Measurements from ENCODE around the gene FHIP1B. TPM values are rescaled to one million over a fixed set of nuclear protein-coding genes. Genes with fewer than 3 reads are reported as not detected.
A peak's percentile ranks its signal among the peaks of the same experiment; 100 is the strongest.

FHIP1B gene
- total and polyA plus RNA-seq, 2 of the 4 experiments (the other 2 are of a cell fraction), result 5.9 to 30.2 TPM

GRCh38 chr11:6200975-6201374 lies 33.5 kb downstream of the FHIP1B start:
- Histone ChIP-seq H2BK120ac (ENCODE audit: low read depth, low read length) (no peak overlapping the region), H3K36me3 (ENCODE audit: control insufficient read depth, insufficient read depth, low read length) (peaks cover 2% of the 10 kb centered on the region; the same call in 1 of the 2 replicates), H3K23ac (ENCODE audit: low read depth, low read length) (no peak overlapping the region), H3K27me3 (ENCODE audit: control insufficient read depth, insufficient read depth, low read length) (no peaks in the 10 kb centered on the region; the same call in 1 of the 2 replicates), H2BK15ac (ENCODE audit: low read depth, low read length) (no peak overlapping the region), H4K91ac (ENCODE audit: insufficient read depth, low read depth, low read length) (no peak overlapping the region), H3K9me3 (ENCODE audit: control insufficient read depth, insufficient read depth, low read length) (no peaks in the 10 kb centered on the region), H3K4me3 (ENCODE audit: insufficient read depth, low read depth, low read length) (no peak overlapping the region), H3K4me1 (ENCODE audit: control insufficient read depth, insufficient read depth, low read length) (peaks cover 2% of the 10 kb centered on the region; the same call in 1 of the 2 replicates), H3K27ac (ENCODE audit: insufficient read depth, low read length) (no peak overlapping the region), H3K18ac (ENCODE audit: low read depth, low read length) (no peak overlapping the region), H2AK5ac (ENCODE audit: low read depth, low read length) (no peak overlapping the region), H3K9me1 (ENCODE audit: insufficient read depth, low read length) (no peaks in the 10 kb centered on the region), H3K79me1 (ENCODE audit: low read depth in 1 of 2, low read length in 2 of 2) (no peaks in the 10 kb centered on the region), H3K56ac (ENCODE audit: extremely low read depth, insufficient read depth, low read length) (no peak overlapping the region), H3K9ac (ENCODE audit: low read depth, low read length) (no peak overlapping the region), H2AK9ac (replicated peaks; ENCODE audit: low read depth, low read length, poor library complexity) (no peak overlapping the region), H3K4ac (ENCODE audit: low read depth, low read length) (no peak overlapping the region), H4K5ac (ENCODE audit: low read depth, low read length) (no peak overlapping the region), H4K20me1 (ENCODE audit: insufficient read depth, low read length) (no peaks in the 10 kb centered on the region), H3K14ac (replicated peaks; ENCODE audit: low read depth, low read length) (no peak overlapping the region), H2BK20ac (ENCODE audit: low read depth, low read length) (no peak overlapping the region), H2AFZ (replicated peaks; ENCODE audit: low read length, poor library complexity) (no peak overlapping the region), H4K8ac (ENCODE audit: low read depth in 2 of 2, low read length in 2 of 2) (no peak overlapping the region), H2BK5ac (ENCODE audit: low read depth, low read length, poor library complexity, severe bottlenecking) (no peak overlapping the region), H3K4me2 (ENCODE audit: low read depth, low read length) (no peak overlapping the region)
- dilution Hi-C loops (cut with HindIII; ENCODE audit: low sequenced_read_pairs, unreplicated experiment), result no loop called here
- in situ Hi-C loops (cut with MboI; ENCODE audit: low sequenced_read_pairs), result no loop called here
- ATAC-seq (ENCODE audit: low read depth) (no peak), DNase-seq (no peak)
- BruUV-seq (replicated peaks), result no TSS peak
- TF ChIP-seq BHLHE40 (IDR thresholded peaks at IDR 0.05; ENCODE audit: low read depth, low read length) (no peak), CEBPB (IDR thresholded peaks at IDR 0.05; ENCODE audit: low read depth, low read length) (0 out of 2 replicates have a peak, but pooled peaks have one; percentile 9)
- CTCF ChIA-PET, result no interaction called here
- POLR2A ChIA-PET (ENCODE audit: unreplicated experiment), result no interaction called here
- 100% methylated on average over 1 of the region's 4 CpGs; no CpG with 5 or more reads in 1 of the 2 experiments for WGBS, 2 experiments (ENCODE audit: extremely low coverage in 2 of 2, insufficient read length in 1 of 2)
- intact Hi-C loops (cut with micrococcal nuclease), result no loop called here

Measured in IMR-90 (cell line).